Tibial nerve (tissue), 3 donors: ENCODE measurements around the gene SEMA5B.

Source experiments
- POLR2A ChIP-seq, 2 donors: fragments of 450-650 bp; IDR thresholded peaks; one replicate each; pipeline ENCODE4 v1.6.1; 2017; ENCODE audit warnings: antibody characterized with exemption in 2 of 2, mild to moderate bottlenecking in 2 of 2, moderate library complexity in 2 of 2
- TF ChIP-seq, protein P1 (sequence below), 5 experiments: fragments of 200-600 bp in 3 of 5; fragments of 450-650 bp in 2 of 5; sonication (generic) in 3 of 5; IDR thresholded peaks; one replicate each; pipeline ENCODE4 v1.5.1; 2016 to 2019; ENCODE audit warnings: antibody characterized with exemption in 5 of 5, mild to moderate bottlenecking in 3 of 5, moderate library complexity in 2 of 5

DNA sequence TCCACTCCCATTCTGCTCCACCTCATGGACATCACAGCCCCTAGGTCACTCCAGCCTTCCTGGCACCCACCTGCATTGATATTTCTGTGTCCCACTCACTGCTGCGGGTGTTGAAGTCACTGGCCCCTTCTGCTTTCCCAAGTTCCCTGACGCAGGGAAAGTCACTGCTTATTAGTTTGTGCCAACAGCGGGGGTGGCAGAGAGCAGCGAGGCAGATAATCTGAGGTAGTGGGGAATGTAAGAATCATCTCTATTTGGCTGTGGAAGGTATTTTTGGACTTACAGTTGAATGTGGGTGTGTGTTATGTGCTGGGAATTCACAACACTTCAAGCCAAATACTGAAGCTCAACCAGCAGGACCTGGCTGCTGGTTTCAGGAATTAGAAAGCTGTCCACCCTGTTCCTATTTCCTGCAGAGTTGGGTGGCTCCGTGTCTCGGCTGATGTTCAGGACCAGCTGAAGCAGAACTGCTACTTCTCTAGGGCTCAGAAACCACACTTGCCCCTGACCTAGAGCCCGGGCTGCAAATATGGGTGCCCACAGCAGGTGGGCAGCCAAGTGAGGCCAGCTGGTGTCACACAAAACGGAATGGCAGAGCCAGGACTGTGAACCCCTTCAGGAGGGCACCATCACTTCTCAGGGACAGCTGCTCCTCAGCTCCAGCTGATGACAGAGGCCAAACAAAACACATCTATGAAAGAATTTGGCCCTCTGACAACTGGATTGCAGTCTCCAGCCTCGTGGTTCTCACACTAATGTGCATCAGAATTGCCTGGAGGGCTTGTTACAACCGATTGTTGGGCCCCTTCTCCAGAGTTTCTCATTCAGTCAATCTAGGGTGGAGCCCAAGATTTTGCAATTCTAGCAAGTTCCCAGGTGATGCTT lies 57.7 kb downstream of the SEMA5B start:
- no peak for TF ChIP-seq POLR2A (IDR thresholded peaks at IDR 0.05)
- TF ChIP-seq, protein P1, sequence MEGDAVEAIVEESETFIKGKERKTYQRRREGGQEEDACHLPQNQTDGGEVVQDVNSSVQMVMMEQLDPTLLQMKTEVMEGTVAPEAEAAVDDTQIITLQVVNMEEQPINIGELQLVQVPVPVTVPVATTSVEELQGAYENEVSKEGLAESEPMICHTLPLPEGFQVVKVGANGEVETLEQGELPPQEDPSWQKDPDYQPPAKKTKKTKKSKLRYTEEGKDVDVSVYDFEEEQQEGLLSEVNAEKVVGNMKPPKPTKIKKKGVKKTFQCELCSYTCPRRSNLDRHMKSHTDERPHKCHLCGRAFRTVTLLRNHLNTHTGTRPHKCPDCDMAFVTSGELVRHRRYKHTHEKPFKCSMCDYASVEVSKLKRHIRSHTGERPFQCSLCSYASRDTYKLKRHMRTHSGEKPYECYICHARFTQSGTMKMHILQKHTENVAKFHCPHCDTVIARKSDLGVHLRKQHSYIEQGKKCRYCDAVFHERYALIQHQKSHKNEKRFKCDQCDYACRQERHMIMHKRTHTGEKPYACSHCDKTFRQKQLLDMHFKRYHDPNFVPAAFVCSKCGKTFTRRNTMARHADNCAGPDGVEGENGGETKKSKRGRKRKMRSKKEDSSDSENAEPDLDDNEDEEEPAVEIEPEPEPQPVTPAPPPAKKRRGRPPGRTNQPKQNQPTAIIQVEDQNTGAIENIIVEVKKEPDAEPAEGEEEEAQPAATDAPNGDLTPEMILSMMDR (IDR thresholded peaks at IDR 0.05), result no peak
